ENCODE data around the gene GCN1. TPM values are rescaled to one million over a fixed set of nuclear protein-coding genes. Genes with fewer than 3 reads are reported as not detected.

The GCN1 gene
- total RNA-seq, 1 donor from 2014 or later: 77.2 TPM

- Histone ChIP-seq H3K4me3 (no peak overlapping the region), H3K36me3 (peaks cover 16% of the 10 kb centered on the region), H3K9me3 (no peaks in the 10 kb centered on the region), H3K27me3 (no peaks in the 10 kb centered on the region), H3K4me1 (peaks cover 76% of the 10 kb centered on the region), H3K27ac (peak overlapping the region; percentile 77)
- DNase-seq (no peak), ATAC-seq (no peak)
- TF ChIP-seq CTCF (IDR thresholded peaks at IDR 0.05): no peak
- intact Hi-C loops (cut with DNase I): loop anchor here (5.0 kb wide), 1 partner anchor 40 kb away; the partner anchor contains the start of gene PXN
Observed at GRCh38 chr12:120227233-120228040, 32.9 kb upstream of the GCN1 start.

- H3K4me1 ChIP-seq: peaks cover 62% of the 10 kb centered on the region
- peak overlapping the region; percentile 84 for H3K27ac ChIP-seq
- ATAC-seq (peak; percentile 72), DNase-seq (peak; percentile 88)
- TF ChIP-seq CTCF (IDR thresholded peaks at IDR 0.05): peak; percentile 9
- peaks cover 30% of the 10 kb centered on the region for H3K36me3 ChIP-seq
- H3K27me3 ChIP-seq: no peaks in the 10 kb centered on the region
- H3K9me3 ChIP-seq: no peaks in the 10 kb centered on the region
- H3K4me3 ChIP-seq: peak overlapping the region; percentile 43
- intact Hi-C loops (cut with DNase I): loop anchor here (5.0 kb wide), 1 partner anchor 41 kb away; the partner anchor contains the start of gene PXN
Observed at GRCh38 chr12:120225852-120226640, 31.5 kb upstream of the GCN1 start.

DNA sequence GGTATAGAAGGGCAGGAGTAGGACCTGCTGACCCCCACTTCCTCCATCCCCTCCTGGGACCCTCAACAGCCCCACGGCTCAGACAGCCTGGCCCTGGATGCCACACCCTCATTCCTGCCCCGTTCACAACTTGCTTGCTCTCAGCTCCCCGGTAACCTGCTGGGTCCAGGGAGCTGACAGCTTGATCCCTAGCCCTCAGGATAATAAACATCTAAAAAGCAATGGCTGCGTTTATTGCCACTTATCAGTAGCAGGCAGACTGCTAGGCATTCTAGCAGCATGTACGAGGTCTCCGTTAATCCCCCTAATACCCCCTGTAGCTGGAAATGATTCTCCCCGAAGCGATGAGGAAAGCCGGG, 30.7 kb upstream of the GCN1 start:
- peak overlapping the region; percentile 43 for H3K4me3 ChIP-seq
- TF ChIP-seq CTCF (IDR thresholded peaks at IDR 0.05): no peak
- H3K27ac ChIP-seq: peak overlapping the region; percentile 84
- DNase-seq: no peak
- H3K36me3 ChIP-seq: peaks cover 38% of the 10 kb centered on the region
- intact Hi-C loops (cut with DNase I): loop anchor here (5.0 kb wide), 1 partner anchor 42 kb away; the partner anchor contains the start of gene PXN
- H3K9me3 ChIP-seq: no peaks in the 10 kb centered on the region
- no peak for ATAC-seq
- no peaks in the 10 kb centered on the region for H3K27me3 ChIP-seq
- H3K4me1 ChIP-seq: peaks cover 53% of the 10 kb centered on the region

GRCh38 chr12:120224304-120225199, 30.0 kb upstream of the GCN1 start:
- Histone ChIP-seq H3K27me3 (no peaks in the 10 kb centered on the region), H3K36me3 (peaks cover 45% of the 10 kb centered on the region), H3K9me3 (no peaks in the 10 kb centered on the region), H3K27ac (peak overlapping the region; percentile 84), H3K4me3 (peak overlapping the region; percentile 43), H3K4me1 (peaks cover 47% of the 10 kb centered on the region)
- DNase-seq (peak; percentile 93), ATAC-seq (peak; percentile 73)
- TF ChIP-seq CTCF (IDR thresholded peaks at IDR 0.05): no peak
- intact Hi-C loops (cut with DNase I): loop anchor here (5.0 kb wide), 1 partner anchor 43 kb away; the partner anchor contains the start of gene PXN

Data from upper lobe of right lung (tissue), 1 donor.